HG02943 (cell line): ENCODE results near the gene MARCHF4.
"Not testable (repeated sequence)": the region's sequence is repeated elsewhere in the genome, so short reads cannot be mapped to it uniquely, and the experiment has no call there.

ENCODE experiments used
- ATAC-seq: cut with Tn5 transposase; IDR thresholded peaks from one replicate; pipeline ENCODE4 v1.9.1; 2021; ENCODE audit warnings: mild to moderate bottlenecking, low read depth, moderate library complexity; ENCODE audit not compliant: unreplicated experiment

The MARCHF4 gene

DNA sequence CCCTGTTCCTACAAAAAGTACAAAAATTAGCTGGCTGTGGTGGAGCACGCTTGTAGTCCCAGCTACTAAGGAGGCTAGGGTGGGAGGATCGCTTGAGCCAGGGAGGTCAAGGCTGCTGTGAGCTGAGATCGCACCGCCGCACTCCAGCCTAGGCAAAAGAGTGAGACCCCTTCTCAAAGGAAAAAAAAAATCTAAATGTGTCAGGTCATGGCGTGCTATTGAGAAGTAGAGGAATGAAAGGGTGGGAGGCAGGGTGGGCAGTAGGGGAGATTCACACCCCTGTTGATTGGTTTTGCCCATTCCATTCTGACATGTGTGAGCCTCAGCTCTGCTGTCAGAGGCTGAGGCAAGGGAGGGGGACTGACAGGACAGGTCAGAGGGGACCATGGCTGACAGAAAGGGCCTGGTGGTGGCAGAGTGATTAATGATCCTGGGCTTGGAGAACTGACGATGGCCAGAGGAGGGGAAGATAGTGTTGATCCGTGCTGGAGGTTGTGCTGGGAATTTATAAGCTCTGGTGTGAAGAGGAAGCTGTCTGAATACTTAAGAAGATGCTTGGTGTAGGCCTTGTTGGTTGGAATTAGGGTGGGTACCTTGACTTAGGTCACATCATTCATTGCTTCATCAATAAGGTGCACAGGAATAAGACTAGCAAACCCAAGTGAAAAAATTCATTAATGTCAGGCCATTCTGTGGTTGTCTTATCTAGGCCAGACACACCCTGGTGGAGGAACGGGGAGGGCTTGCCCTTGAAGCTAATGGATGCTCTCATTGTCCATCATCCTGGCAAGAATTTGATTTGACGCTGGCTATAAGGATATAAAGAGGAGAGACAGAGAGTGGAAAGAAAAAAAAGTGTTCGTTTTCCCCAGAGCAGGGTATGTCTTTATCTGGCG lies 20.9 kb upstream of the MARCHF4 start:
- ATAC-seq: no peak

DNA sequence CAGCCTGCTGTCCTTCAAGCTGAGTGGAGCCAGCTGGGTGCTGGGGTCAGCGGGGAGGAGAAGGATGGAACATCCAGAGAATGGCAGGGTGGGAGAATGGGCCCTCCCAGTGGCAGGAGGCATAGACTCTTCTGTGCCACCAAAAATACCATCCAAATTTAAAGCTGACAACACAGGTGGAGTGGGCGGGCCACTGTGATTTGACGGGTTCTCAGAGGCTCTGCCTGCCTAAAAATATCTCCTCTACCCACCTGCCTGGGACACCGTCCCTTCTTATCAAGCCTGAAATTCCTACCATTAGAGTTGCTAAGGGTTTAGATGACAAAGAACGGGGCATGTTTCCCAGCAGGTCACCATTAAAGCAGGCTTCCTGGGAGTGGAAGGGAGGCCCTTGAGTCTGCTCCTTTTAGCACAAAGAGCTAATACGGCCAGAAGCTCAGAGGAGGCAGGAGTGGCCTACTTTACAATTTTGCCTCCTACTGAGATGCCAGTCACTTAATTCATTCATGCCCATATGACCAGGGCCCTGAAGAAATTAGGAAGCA lies 19.8 kb upstream of the MARCHF4 start:
- no peak for ATAC-seq

DNA sequence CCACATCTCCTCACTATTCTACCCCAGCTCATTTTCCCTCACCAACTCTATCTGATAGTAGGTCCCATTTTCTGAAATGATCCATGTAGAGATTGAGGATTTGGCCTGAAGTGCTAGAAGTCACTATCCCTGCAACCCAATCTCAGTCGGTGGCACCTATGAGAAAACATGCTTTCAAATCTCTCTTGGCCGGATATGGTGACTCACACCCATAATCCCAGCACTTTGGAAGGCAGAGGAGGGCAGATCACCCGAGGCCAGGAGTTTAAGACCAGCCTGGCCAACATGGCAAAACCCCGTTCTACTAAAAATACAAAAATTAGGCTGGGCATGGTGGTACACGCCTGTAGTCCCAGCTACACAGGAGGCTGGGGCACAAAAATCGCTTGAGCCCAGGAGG lies 19.1 kb upstream of the MARCHF4 start:
- no peak for ATAC-seq

DNA sequence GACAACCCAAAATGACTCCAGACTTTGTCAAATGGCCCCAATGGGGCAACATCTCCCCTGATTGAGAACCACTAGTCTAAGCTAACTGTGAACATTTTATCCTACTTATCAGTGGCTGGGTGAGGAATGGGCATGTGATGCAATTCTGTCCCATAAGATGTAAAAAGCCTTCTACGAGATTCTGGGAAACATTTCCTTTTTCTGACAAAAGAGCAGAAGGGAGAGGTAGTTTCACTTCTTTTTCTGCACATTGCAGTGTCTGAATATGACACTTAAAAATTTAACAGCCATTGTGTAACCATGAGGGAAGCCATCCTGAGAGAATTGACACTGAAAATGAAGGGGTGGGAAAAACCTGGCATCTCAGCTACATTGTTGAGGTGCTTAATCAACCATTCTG lies 17.3 kb upstream of the MARCHF4 start:
- no peak for ATAC-seq

DNA sequence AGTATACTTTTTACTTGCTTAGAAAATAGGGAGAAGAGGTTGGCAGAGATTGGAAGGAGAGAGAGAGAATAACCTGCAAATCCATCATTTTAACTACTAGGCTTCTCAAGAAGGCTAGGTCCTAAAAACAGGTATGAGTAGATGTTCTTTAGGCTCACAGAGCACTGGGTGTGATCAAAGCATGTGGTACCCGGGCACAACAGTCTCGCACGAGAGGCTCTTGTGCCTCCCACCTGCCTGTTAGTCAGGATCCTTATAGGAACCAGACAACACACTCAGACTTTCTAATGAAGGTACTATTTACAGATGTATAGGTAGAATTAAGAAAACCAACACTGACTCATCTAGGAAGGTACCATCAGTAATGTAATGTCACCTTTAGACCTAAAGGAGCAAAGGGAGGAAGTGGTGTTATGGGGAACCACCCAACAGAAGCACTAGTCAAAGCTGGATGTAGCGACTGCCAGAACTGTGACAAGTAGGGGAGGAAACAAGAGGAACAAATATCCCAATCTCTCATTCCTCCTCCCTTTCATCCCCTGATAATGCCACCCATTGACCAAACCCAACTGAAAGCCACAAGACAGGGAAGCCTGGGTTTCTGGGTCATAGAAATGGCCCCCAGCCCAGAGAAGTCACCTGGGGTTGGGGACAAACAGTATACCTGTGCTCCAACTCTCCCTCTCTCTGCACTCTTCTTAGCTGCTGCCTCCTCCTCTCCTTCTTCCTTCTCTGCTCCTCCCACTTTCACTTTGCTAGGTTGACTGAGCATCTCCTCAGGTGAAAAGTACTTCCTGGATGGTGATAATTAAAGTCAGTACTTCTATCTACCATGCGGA lies 16.0 kb upstream of the MARCHF4 start:
- no peak for ATAC-seq

DNA sequence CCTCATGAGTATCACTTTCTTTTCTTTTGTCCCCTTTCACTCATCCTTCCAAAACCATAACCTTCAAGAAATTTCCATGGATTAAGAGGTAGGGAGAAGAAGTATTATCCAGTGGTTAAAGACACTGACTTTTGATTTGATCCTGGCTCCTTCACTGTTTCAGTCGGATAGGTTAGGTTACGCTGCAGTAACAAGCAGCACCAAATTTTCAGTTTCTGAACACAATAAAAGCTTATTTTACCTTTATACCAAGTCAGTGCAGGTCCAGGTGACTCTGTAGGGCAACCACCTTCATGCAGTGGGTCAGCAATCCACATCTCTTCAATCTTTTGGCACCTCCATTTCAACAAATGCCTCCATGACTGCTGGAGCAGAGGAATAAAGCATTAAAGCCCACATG lies 15.0 kb upstream of the MARCHF4 start:
- no peak for ATAC-seq

DNA sequence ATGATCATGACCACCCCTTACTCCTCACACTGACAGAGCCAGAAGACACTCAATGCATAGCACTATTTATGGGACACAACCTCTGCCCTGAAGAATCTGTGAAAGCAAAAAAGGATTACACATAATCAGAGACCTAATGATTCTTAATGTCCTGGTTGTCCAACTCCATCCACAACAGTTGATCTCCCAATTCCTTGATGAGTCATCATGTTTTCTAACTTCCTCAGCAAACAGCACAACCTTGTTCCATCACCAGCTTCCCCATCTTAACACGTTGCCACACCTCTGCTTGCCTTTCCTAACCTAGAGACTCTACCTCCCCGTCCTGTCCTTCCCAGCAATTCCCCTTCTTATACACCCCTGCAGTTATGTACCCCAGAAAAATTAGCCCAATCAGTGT lies 13.2 kb upstream of the MARCHF4 start:
- ATAC-seq: no peak

DNA sequence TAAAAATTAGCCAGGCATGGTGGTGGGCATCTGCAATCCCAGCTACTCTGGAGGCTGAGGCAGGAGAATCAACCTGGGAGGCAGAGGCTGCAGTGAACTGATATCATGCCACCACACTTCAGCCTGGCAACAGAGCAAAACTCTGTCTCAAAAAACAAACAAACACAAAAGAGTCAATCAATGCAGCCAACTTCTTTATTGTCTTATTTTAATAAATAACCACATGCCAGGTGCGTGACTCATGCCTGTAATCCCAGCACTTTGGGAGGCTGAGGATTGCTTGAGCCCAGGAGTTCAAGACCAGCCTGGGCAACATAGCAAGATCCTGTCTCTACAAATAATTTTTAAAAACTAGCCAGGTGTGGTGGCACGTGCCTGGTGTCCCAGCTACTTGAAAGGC lies 12.1 kb upstream of the MARCHF4 start:
- ATAC-seq: not testable (repeated sequence)

DNA sequence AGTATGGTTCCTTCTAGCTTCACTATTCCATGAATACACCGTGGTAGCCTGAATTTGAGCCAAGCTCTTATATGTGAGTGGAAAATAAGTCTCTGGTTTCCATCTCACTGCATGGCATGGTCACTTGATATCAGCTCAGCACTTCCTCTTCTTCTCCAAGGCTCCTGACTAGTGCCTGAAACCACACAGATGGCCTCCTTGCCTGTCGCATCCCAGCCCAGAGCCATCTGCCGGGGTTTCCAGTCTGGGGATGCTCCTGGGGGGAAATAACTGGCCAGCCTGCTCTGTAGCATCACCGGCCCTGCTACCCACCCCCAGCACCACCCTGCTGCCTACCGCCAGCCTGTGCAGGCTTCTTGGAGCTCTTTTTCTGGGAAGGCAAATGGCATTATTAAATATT lies 7.7 kb upstream of the MARCHF4 start:
- no peak for ATAC-seq

DNA sequence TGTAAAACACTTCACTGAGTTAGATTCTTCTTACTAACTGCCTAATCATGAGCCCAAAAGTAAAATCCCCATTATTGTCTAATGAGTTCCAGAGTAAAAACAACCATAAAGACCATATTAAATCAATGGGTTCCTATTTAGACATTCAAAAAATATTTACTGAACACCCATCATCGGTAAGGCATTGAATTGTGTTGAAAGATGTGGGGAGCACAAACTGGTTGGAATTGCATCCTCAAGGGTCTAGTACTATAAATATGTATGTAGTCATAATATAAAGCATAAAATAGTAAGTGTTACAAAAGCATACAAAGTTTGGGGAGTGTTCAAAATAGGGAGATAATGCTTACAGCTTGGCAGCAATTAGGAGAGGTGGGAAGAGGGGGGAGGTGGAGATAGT lies 3.0 kb upstream of the MARCHF4 start:
- no peak for ATAC-seq

DNA sequence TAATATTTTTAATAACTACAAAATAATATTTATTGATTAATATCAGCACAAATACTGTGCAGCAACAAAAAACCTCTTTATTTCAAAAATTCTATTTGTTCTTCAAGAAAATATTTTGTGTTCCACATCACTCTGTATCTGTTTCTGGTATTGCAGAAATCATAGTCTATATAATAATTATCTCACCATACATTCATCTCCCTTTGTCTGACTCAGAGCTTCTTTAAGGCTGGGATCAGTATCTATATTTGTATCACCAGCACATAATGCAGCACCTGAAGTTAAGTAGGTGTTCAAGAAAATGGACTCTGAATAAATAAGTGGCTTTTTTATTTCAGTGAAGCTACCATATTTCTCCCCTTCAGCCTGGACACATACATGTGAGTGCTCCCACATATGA lies 1.6 kb upstream of the MARCHF4 start:
- no peak for ATAC-seq

DNA sequence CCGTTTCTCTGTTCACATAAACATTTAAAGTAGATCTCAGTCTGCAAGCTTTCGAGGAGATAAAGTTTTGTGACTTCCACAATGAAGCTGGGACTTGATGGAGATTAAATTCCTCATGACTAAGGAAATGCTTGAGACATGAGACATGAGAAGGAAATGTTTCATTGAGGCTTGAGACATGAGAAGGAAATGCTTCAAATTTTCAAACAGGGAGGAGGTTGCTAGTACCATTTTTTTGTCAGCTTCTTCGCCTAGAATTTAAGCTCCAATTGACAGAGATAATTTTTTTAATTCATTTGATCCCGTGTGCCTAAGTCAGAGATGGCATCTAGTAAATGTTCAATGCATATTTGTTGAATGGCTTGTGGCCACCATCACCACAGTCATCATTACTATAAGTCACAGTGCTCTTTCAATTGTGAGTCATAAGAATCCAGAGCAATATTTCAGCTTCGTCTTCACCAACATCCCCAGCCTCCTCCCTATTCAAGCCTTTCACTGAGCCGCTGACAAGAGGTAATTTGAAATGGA lies 543 bp upstream of the MARCHF4 start:
- ATAC-seq: no peak

DNA sequence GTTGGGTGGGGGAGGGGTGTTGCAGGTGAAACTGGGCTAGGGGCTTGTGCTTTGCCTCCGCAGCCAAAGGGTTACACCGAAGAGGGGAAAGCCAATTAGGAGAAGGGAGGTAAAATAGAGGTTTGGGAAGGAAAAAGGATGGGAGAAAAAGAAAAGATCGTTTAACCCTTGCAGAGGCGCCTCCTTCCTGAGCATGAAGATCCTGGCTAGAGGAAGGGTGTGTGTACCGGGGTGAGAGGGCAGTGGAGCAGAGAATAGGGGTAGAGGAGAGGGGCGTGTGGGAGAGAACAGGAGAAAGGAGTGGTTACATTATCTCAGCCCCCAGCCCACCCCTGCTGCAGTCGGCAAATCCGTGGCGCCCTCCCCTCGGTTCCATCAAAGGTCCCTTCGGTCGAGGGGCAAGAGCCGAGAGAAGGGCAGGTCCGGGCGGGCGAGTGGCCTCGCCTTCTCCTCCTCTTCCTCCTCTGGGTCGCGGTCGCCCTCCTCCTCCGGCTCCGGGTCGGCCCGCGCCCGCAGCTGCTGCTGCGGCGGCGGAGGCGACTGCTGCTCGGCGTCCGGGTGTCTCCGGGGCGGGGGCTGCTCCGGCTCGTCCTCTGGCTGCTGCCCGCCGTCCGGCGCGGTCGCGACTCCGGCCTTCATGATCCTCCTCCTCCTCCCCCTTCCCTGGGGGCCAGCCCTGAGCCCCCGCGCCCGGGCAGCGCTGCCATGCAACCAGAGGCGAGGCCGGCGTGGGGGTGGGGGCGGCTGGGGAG lies 1.1 kb downstream of the MARCHF4 start:
- ATAC-seq: no peak

DNA sequence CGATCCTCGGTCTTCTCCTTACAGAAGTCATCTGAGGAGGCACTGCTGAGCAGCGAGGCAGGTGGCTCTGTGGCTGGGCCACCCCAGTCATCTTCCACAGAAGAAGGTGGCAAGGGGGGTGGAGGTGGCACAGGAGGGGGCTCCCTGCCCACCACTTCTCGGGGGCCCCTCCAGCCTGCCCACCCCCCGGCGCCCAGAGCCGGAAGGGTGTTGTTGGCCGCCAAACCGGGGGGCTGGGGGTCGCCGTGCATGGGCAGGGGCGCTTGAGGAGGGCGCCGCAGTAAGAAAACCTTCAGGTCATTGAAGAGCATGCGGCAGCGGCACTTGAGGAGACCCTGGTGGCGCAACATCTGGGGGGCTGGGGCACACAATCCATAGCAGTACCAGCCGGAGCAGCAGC lies 2.5 kb downstream of the MARCHF4 start:
- no peak for ATAC-seq

DNA sequence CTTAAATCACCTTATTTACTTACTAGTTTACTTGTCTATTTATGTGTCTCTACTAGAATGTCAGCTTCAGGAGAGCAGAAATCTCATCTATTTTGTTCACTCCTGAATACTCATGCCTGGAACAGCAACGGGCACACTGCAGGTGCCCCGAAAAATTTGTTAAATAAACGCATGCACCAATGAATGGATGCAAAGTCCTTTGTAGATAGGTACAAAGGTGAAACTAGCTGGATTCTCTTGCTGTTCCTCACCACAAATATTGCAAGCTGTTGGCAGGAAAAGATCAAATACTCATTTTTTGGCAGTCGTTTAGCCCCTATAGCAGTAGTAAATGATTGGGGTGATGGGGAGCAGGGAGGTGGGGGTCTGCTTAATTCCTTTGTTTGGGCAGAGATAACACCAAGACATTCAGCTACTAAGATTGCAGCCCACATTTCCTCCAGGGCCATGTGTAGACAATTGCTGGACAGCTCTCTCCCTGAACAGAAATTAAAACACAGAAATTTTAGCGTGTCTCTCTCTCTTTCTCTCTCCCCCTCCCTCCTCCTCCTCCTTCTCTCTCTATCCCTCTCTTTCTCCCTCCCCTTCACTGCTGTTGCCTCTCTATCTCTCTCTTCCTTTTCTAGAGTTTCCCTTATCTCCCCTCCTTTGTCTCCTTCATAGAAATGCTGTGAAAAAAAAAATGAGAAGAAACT lies 5.4 kb downstream of the MARCHF4 start:
- ATAC-seq: no peak

DNA sequence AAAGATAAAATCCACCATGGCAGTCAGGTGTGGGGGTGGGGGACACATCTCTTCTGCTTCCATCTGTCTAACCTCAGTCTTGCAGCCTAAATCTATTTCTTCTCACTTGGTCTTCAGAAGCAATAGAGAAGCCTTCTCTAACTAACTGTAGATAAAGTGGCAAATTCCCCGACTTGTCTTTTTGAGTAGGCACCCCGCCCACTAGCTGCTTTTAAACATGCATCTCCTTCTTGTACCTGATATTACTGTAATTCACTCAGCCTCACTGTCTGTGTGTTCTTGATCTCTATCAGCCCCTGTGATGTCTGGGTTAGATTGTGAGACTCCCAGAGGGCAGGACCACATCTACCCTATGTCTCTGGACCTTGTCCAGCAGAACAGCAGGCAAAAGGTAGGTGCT lies 6.8 kb downstream of the MARCHF4 start:
- ATAC-seq: no peak

DNA sequence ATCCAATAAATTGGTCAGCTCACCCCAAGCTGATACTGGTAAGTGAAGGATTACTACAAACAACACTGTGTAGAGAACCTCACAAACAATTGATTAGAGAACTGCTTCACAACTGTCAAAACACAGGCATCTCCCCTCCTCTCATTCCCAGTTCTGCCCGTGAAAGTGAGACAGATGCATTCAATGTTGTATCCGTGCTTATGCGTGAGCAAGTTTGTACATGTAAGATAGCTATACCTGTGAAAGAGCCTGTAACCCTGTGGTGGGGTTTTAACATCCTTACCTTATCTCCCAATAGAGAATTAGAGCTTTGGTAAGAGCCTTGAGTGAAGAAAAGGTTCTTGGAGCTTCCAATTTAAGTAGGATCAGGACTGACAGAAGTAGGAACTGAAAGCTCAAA lies 9.1 kb downstream of the MARCHF4 start:
- no peak for ATAC-seq

DNA sequence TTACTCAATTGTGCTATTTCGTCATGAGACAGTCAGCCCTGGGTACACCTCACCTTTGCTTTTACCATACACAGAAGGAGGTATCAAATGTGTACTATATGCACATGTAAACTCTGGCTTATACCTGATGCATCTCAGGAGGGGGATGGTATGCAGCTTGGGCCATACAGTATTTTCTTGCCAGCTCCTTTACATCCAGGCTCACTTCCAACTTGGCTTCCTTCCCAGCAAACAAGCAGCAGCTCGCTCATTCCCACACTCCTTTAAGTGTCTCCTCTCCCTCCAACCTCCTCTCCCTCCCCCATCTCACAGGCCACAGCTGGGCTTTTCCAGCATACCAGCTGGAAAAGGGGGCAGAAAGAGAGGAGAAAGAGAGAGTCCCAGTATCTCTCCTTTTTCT lies 9.6 kb downstream of the MARCHF4 start:
- ATAC-seq: no peak

DNA sequence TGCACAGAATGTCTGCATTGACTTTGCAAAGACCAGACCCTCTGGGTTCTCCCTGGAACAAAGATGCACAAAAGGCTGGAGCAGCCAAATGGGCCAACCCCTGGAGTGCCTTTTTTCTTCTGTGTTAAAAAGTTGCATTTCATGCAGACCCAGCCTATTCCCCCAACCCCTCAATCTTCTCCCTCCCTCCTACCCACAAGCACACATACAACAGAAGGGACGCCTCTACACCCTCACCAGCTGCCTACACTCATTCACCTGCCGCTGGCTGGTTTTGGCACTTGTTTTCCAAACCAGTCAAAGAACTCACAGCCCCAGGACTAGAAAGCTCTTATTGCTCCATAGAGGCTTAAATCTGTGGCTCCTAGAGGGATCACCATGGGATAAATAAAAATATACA lies 16.6 kb downstream of the MARCHF4 start:
- no peak for ATAC-seq

DNA sequence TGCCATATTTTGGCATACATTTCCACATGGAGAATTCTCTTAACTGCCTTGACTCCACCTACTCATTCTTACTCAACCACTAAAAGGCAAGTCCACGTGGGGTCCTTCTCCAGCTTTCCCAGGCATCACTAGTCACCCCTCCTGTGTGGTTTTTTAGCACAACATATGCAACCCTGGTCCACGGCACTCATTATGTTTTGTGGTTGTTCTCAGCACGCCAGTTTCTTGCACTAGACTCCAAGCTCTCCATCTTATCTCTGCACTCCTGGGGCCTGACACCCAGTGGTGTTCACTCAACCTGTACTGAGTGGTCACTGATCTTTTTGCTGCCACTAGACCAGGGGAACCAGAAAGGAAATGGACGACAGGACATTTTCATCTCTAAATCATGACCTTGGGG lies 18.0 kb downstream of the MARCHF4 start:
- ATAC-seq: no peak
